NCI-H1694 treated with DMSO at 0.1 percent for 48 hours (cell line): ENCODE results near the gene GOLT1A.

Experiments
- DNase-seq: peaks from one replicate; lab custom pipeline; 2025; lab: John Stamatoyannopoulos, UW

Gene GOLT1A, protein sequence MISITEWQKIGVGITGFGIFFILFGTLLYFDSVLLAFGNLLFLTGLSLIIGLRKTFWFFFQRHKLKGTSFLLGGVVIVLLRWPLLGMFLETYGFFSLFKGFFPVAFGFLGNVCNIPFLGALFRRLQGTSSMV

GRCh38 chr1:204213668-204214662, at the start of gene GOLT1A:
GOLT1A (minus strand) TSS chr1:204213988; CDS start chr1:204213906, 82 bp downstream.
- peak; percentile 33 for DNase-seq

DNA sequence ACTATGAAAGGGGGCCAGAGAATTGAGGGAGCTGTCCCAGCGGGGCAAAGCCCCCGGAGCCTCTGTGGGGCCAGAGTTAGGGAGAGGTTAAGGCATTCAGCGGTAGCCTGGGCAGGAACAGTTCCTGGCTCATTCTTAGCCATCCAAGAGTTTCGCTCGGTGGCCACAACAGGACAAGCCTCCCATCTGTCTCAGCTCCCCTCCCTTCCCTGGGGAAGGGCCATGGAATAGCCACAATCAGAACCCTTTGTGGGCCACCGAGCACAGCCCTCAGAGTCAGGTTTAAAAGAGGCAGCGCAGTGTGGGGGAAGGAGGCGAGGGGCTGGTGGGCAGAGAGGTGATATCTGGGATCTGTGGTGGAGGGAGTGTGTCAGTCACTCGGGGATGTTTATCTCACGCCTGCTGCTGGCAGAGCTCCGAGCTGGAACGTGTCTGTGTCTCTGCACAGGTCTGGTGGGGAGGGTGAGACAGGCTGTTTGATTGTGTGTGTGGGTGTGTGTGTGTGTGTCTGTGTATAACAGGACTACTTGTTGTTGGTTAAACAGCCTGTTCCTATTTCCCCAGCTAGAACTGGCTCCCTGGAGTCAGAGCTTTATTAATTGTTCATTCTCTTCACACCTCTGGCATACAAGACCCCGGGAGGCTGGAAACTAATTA, 49.6 kb upstream of the GOLT1A start:
- peak; percentile 67 for DNase-seq

- no peak for DNase-seq
These were observed 48.9 kb upstream of the GOLT1A start for GRCh38 chr1:204262506-204263253.

- DNase-seq: no peak
These were observed 48.1 kb upstream of the GOLT1A start for GRCh38 chr1:204261746-204262505.

DNA sequence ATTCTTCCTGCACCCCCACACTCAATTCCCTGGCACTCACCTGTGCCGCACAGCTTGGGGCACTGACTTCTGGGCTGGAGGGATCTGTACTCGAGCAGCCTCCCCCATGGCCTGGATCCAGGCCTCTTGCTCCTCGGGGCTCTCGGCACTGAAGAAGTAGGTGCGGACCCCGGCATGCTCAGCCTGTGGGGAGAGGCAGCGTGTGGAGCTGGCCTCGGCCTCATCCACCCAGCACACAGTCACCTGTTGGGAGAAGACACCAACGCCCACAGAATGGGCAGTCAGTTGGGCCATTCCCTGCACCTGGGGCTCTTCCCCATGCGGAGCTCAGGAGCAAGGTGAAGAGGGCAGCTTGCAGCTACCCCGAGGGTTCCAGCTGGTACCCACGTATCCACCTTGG, 47.5 kb upstream of the GOLT1A start:
- no peak for DNase-seq

GRCh38 chr1:204260601-204261197, 46.9 kb upstream of the GOLT1A start:
- DNase-seq: no peak

- no peak for DNase-seq
These were observed 46.0 kb upstream of the GOLT1A start for GRCh38 chr1:204259782-204260181.

DNA sequence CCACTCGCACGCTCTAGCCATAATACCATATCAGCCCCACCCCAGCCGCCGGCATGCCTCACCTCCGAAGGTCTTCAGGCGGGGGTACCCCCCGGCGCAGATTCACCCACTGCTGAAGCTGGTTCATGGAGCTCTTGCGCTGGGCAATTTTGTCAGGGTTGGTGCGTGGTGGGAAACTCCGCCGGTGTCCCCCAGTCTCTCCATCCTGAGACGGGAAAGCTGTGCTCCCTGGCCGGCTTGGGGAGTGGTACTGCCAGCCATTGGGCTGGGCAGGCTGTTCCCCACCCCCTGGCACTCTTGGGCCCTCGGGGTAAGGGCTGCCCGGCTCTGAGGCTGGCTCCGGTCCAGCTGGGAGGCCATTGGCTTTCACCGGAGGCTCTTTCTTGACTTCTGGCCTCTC, 45.4 kb upstream of the GOLT1A start:
- DNase-seq: no peak

- peak; percentile 48 for DNase-seq
These were observed 44.7 kb upstream of the GOLT1A start for GRCh38 chr1:204258213-204259115.

GRCh38 chr1:204257446-204257845, 43.7 kb upstream of the GOLT1A start:
- DNase-seq: no peak

DNA sequence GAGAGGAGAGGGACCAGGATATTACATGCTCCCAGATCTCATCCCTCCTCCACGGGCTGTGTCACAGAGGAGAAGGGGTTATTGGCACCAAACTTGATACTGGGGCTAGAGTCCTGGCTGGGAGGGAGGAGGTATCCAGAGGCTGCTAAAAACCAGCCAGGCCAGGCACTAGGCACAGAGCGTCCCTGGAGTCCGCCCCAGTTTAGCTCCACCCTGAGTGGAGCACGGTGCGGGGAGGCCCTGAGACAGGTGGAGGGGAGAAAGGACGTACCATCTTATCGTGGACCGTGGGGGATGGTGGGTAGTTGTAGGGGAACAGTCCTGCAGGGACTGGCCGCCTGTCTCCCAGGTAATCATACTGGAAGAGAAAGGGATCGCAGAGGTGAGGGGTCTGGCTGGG, 42.7 kb upstream of the GOLT1A start:
- DNase-seq: no peak

DNA sequence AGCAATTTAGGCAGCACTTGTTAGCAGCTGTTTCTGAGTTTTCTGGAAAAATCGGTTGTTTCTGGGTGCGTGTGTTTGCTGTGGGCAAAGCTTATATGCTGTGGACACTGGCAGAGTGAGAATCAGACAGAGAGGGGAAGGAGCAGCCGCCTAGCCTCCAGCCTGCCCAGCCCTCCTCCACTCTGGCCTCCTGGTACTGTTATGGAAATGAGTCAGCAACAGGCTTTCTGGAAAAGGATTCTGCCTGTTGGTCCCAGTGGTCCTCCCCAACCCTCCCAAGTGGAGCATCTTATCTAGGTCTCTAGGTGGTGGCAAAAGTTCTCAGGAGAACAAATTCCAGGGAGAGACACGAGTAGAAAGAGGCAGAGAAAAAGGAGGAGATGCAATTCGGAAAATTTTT, 42.2 kb upstream of the GOLT1A start:
- DNase-seq: no peak

DNA sequence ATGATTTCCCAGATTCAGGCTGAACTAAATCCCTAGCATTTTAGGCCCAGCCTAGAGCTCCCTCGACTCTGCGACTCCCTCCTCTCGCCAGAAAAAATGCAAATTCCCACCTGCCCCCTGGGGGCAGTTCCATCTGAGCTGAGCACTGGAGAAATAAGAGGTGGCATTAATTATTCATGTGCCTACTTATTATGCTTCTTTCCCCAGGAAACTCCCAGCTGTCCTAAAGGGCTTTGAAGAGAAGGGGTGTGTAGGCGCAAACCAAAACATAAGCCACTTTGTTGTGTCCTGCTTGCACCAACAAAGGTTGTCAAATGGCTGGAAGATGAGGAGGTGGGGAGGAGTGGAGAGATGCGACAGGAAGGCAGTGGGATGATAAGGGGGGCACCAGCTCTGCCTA, 41.4 kb upstream of the GOLT1A start:
- peak; percentile 22 for DNase-seq

GRCh38 chr1:204254031-204254661, 40.4 kb upstream of the GOLT1A start:
- DNase-seq: no peak

DNA sequence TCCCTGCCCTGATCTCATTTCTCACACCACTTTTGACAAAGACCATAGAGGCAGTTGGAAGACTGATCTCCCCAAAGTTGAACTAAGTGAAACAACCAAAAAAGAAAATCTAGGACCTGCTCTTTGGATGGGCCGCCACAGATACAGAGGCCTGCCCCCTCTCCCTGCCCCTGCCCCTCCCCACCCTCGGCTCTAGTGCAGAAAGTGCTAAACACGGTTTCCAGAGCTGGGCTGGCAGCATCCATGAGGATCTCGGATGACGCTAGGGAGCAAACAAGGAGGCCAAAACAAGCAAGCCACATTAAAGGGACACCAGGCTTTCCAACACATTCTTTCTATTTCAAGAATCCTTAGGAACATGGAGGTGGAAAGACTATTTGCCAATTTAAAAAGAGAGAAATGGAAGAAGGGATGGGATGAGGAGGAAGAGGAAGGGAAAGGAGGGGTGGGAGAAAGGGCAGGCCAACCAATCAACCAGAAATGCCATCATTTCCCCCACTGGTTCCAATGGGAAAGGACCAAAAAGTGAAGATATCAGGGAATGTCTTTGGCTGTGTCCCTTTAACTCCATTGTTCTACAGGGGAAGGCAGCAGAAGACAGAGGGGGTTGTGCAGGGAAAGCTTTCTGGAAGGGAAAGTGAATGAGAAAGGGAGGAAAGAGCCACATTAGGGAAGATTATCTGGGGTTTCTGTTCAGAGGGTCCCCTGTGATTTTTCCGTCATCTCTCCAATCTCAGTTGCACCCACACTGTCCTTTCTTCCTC, 38.3 kb upstream of the GOLT1A start:
- no peak for DNase-seq

GRCh38 chr1:204251286-204251685, 37.5 kb upstream of the GOLT1A start:
- DNase-seq: no peak

- no peak for DNase-seq
These were observed 36.7 kb upstream of the GOLT1A start for GRCh38 chr1:204250428-204251030.

DNA sequence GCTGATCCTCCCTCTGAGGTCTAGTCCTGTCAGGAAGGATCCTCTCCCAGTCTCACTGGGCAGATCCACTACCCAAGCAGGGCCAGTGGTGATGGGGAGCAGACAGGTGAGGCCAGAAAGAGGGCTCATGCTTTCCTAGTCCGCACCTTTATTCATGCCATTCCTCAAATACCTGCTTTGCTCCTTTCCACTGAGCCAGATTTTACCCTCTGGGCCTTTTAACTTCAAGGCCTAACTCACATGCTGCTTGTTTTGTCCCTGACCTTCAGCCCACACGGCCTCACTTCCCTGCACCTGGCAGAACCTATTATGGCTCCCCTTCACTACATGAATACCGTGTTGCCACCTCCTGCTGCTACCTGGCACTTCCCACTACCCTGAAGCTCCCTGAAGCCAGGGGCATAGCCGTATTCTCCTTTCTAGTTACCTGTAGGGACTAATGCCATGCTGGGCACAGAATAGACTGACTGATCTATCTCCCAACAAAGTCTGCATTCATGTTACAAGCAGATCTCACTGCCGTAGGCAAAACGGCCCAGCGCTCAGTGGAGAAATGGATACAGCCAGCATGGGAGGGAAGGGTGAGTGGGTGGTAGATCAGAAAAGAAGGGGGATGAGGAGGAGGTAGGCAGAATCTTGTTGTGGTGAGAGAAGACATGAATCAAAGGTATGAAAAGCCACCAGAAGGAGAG, 36.1 kb upstream of the GOLT1A start:
- no peak for DNase-seq
